A549 (cell line): ENCODE results near the gene C6. TPM values are rescaled to one million over a fixed set of nuclear protein-coding genes. Genes with fewer than 3 reads are reported as not detected.

Experiments
- ATAC-seq, 2 experiments: fragments of 200-7000 bp in 1 of 2; fragments of >200 bp in 1 of 2; cut with Nextera tagmentation in 1 of 2; cut with Tn5 transposase in 1 of 2; 3 replicates each; pipeline versions ENCODE4 v1.8.0 to v1.9.1; 2018 to 2020; ENCODE audit warnings: mild to moderate bottlenecking in 1 of 2, moderate library complexity in 1 of 2
- CTCF ChIA-PET: fragments of 300-600 bp; sonication (Branson Sonifier 250); formaldehyde crosslinking; extraction: SDS; loops from one replicate; lab custom pipeline; 2021; ENCODE audit warnings: antibody characterized with exemption, inconsistent platforms; lab: Yijun Ruan, JAX
- POLR2A ChIA-PET: fragments of 350-600 bp; formaldehyde crosslinking; extraction: SDS; loops from one replicate; lab custom pipeline; 2021; ENCODE audit warnings: antibody characterized with exemption, inconsistent platforms; lab: Yijun Ruan, JAX
- DNase-seq, 2 experiments: peaks; one replicate each; pipeline versions ENCODE4 v3.0.0 to v3.0.0-alpha.2; 2011 to 2016; ENCODE audit warnings: low read depth in 1 of 2, low spot score in 1 of 2
- FAIRE-seq: peaks from 2 replicates; lab custom pipeline; 2011; peaks lifted over from hg19 to GRCh38; lab: Jason Lieb, UNC
- H3K27ac ChIP-seq, 2 experiments: fragments of >200 bp; sonication (Bioruptor Twin); formaldehyde crosslinking; 3 replicates each; pipeline ENCODE4 v1.5.1; 2016 to 2017
- H3K4me1 ChIP-seq: fragments of >200 bp; sonication (Bioruptor Twin); formaldehyde crosslinking; 3 replicates; pipeline ENCODE4 v1.6.1; 2016
- H3K4me2 ChIP-seq: fragments of >200 bp; sonication (Bioruptor Twin); formaldehyde crosslinking; 3 replicates; pipeline ENCODE4 v1.6.1; 2016
- H3K4me3 ChIP-seq: fragments of >200 bp; sonication (Bioruptor Twin); formaldehyde crosslinking; 3 replicates; pipeline ENCODE4 v1.5.1; 2016
- H3K9me3 ChIP-seq: fragments of >200 bp; sonication (Bioruptor Twin); formaldehyde crosslinking; 3 replicates; pipeline ENCODE4 v1.6.1; 2016
- BHLHE40 ChIP-seq: IDR thresholded peaks from 2 replicates; pipeline ENCODE4 v1.6.1; 2012; ENCODE audit warnings: low read depth, low read length, inconsistent platforms
- CBX8 ChIP-seq: fragments of 200-600 bp; sonication (generic); IDR thresholded peaks from 2 replicates; pipeline ENCODE4 v1.6.1; 2016
- EHF ChIP-seq: fragments of 250-450 bp; sonication (Bioruptor Pico); IDR thresholded peaks from 2 replicates; pipeline ENCODE4 v1.5.0; 2020; ENCODE audit warnings: mild to moderate bottlenecking
- EP300 ChIP-seq, 2 experiments: fragments of >200 bp; sonication (Bioruptor Twin); formaldehyde crosslinking; IDR thresholded peaks; 2 replicates in 1 of 2; 3 replicates in 1 of 2; pipeline ENCODE4 v1.6.1; 2016 to 2017
- ESRRA ChIP-seq: fragments of 150-350 bp; IDR thresholded peaks from 2 replicates; pipeline ENCODE4 v1.6.1; 2014; ENCODE audit warnings: mild to moderate bottlenecking, low read length, borderline replicate concordance
- FOSB ChIP-seq: fragments of 250-450 bp; sonication (Bioruptor Pico); IDR thresholded peaks from 2 replicates; pipeline ENCODE4 v1.5.0; 2020; ENCODE audit warnings: mild to moderate bottlenecking, moderate library complexity
- GATA3 ChIP-seq: IDR thresholded peaks from 2 replicates; pipeline ENCODE4 v1.6.1; 2012; ENCODE audit warnings: borderline replicate concordance
- HDAC2 ChIP-seq: fragments of 200-600 bp; sonication (generic); IDR thresholded peaks from 2 replicates; pipeline ENCODE4 v1.6.1; 2016
- HOXA7 ChIP-seq: fragments of 250-450 bp; sonication (Bioruptor Pico); IDR thresholded peaks from 2 replicates; pipeline ENCODE4 v1.5.0; 2020; ENCODE audit warnings: mild to moderate bottlenecking, moderate library complexity
- HOXB13 ChIP-seq: fragments of 250-450 bp; sonication (Bioruptor Pico); IDR thresholded peaks from 2 replicates; pipeline ENCODE4 v1.5.0; 2020; ENCODE audit warnings: low read depth, mild to moderate bottlenecking, moderate library complexity
- HOXB5 ChIP-seq: fragments of 250-450 bp; sonication (Bioruptor Pico); IDR thresholded peaks from 2 replicates; pipeline ENCODE4 v1.5.0; 2020; ENCODE audit warnings: mild to moderate bottlenecking, moderate library complexity
- JUN ChIP-seq, 2 experiments: fragments of >200 bp; sonication (Bioruptor Twin); formaldehyde crosslinking; IDR thresholded peaks; 2 replicates in 1 of 2; 3 replicates in 1 of 2; pipeline ENCODE4 v1.6.1; 2016 to 2017
- KDM1A ChIP-seq: fragments of 200-600 bp; sonication (generic); IDR thresholded peaks from 2 replicates; pipeline ENCODE4 v1.6.1; 2016; ENCODE audit warnings: low read depth, mild to moderate bottlenecking
- NPAS2 ChIP-seq: fragments of 250-450 bp; sonication (Bioruptor Pico); IDR thresholded peaks from 2 replicates; pipeline ENCODE4 v1.8.0; 2022; ENCODE audit warnings: mild to moderate bottlenecking, moderate library complexity, borderline replicate concordance
- POLR2AphosphoS2 ChIP-seq: conservative IDR thresholded peaks from 2 replicates; pipeline ENCODE4 v1.6.1; 2012; ENCODE audit warnings: low read length, improper control_type of control experiment, inconsistent platforms
- RCOR1 ChIP-seq: fragments of 150-350 bp; IDR thresholded peaks from 2 replicates; pipeline ENCODE4 v1.6.1; 2014; ENCODE audit warnings: antibody characterized with exemption, low read length, low read depth
- RFX5 ChIP-seq: fragments of 450-650 bp; IDR thresholded peaks from 2 replicates; pipeline ENCODE4 v1.7.1; 2014; ENCODE audit warnings: antibody characterized with exemption, mild to moderate bottlenecking, moderate library complexity
- SREBF2 ChIP-seq: fragments of 450-650 bp; IDR thresholded peaks from 2 replicates; pipeline ENCODE4 v1.6.1; 2014; ENCODE audit warnings: mild to moderate bottlenecking, moderate library complexity
- TFCP2L1 ChIP-seq: fragments of 250-450 bp; sonication (Bioruptor Pico); IDR thresholded peaks from 2 replicates; pipeline ENCODE4 v1.5.0; 2021; ENCODE audit warnings: mild to moderate bottlenecking
- TP53 ChIP-seq: fragments of 250-450 bp; sonication (Bioruptor Pico); IDR thresholded peaks from 2 replicates; pipeline ENCODE4 v1.5.0; 2021; ENCODE audit warnings: mild to moderate bottlenecking, moderate library complexity
- ZFP36 ChIP-seq: fragments of 450-650 bp; IDR thresholded peaks from 2 replicates; pipeline ENCODE4 v1.6.1; 2014; ENCODE audit warnings: borderline replicate concordance; ENCODE audit not compliant: partially characterized antibody
- ZNF302 ChIP-seq: fragments of 250-450 bp; sonication (Bioruptor Pico); IDR thresholded peaks from 2 replicates; pipeline ENCODE4 v1.9.0; 2021; ENCODE audit warnings: inconsistent platforms, mild to moderate bottlenecking, moderate library complexity
- ZSCAN20 ChIP-seq: fragments of 250-450 bp; sonication (Bioruptor Pico); IDR thresholded peaks from 2 replicates; pipeline ENCODE4 v1.8.0; 2022; ENCODE audit warnings: mild to moderate bottlenecking, moderate library complexity
- WGBS: methylation state at CpG from one replicate; pipeline ENCODE4 v1.1.6; 2017; ENCODE audit errors: missing lambda C conversion rate; 5-methylcytosine and 5-hydroxymethylcytosine counted together
- polyA plus RNA-seq, 4 experiments: library from polyadenylated mRNA; depleted of rRNA in 3 of 4; stranded (reverse); fragments of >200 nt; fragmentation: RNase III in 1 of 4; extraction: RNeasy Plus Mini Kit Qiagen cat#74134 plus additional on column Dnase treatment in 1 of 4; gene quantifications; 2 replicates in 3 of 4; 3 replicates in 1 of 4; pipeline ENCODE4 v1.2.3, GENCODE V29; 2011 to 2017
- TF ChIP-seq, protein P1 (sequence below): IDR thresholded peaks from 2 replicates; pipeline ENCODE4 v1.6.1; 2012
- TF ChIP-seq, protein P2 (sequence below): IDR thresholded peaks from 2 replicates; pipeline ENCODE4 v1.6.1; 2012; ENCODE audit warnings: low read depth, borderline replicate concordance
- TF ChIP-seq, protein P3 (sequence below): fragments of >200 bp; sonication (Bioruptor Twin); formaldehyde crosslinking; IDR thresholded peaks from 3 replicates; pipeline ENCODE4 v1.6.1; 2016

Gene C6
- polyA plus RNA-seq, 2 of the 4 experiments (the other 2 are of a cell fraction) = not detected

DNA sequence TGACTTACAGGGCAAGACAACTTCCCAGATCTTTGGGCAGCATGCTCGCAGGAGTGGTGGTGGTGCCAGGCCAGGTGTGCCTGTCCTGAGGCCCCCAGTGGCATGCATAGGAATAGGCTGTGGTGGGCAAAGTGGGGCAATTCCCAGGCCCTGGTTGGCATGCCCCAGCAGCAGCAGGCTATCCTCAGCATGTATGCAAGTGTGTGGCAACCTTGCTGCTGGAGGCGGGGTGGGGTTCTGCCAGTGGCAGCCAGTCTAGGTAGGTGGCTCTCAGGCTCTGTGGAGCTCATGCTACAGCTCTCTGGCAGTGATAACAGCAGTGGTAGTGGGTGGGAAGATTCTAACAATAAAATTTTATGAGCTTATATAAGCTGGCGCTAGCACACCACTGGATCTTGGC, 27.7 kb upstream of the C6 start:
- POLR2A ChIA-PET = no interaction called here
- 37% methylated on average over 3 of the region's 3 CpGs for WGBS
- Histone ChIP-seq H3K27ac (no peak overlapping the region), H3K4me2 (no peak overlapping the region), H3K4me1 (no peaks in the 10 kb centered on the region), H3K4me3 (no peak overlapping the region), H3K9me3 (no peaks in the 10 kb centered on the region)
- no peak for DNase-seq
- ATAC-seq = no peak
- no peak for TF ChIP-seq HOXA7
- no peak for TF ChIP-seq ZSCAN20 (CRISPR knock-in tag)
- TF ChIP-seq KDM1A = no peak
- TF ChIP-seq HDAC2 = no peak
- TF ChIP-seq GATA3 = no peak
- no peak for TF ChIP-seq HOXB5 (CRISPR knock-in tag)
- no peak for TF ChIP-seq RFX5
- no peak for TF ChIP-seq CBX8
- no peak for TF ChIP-seq EHF
- no peak for TF ChIP-seq ZNF302 (CRISPR knock-in tag)
- TF ChIP-seq, protein P1, sequence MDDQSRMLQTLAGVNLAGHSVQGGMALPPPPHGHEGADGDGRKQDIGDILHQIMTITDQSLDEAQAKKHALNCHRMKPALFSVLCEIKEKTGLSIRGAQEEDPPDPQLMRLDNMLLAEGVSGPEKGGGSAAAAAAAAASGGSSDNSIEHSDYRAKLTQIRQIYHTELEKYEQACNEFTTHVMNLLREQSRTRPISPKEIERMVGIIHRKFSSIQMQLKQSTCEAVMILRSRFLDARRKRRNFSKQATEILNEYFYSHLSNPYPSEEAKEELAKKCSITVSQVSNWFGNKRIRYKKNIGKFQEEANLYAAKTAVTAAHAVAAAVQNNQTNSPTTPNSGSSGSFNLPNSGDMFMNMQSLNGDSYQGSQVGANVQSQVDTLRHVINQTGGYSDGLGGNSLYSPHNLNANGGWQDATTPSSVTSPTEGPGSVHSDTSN = no peak
- no peak for TF ChIP-seq EP300 (IDR thresholded peaks at IDR 0.05)
- TF ChIP-seq TFCP2L1 = no peak
- TF ChIP-seq, protein P2, sequence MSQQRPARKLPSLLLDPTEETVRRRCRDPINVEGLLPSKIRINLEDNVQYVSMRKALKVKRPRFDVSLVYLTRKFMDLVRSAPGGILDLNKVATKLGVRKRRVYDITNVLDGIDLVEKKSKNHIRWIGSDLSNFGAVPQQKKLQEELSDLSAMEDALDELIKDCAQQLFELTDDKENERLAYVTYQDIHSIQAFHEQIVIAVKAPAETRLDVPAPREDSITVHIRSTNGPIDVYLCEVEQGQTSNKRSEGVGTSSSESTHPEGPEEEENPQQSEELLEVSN = no peak
- no peak for TF ChIP-seq ZFP36
- TF ChIP-seq BHLHE40 = no peak
- no peak for TF ChIP-seq JUN (IDR thresholded peaks at IDR 0.05)
- no peak for TF ChIP-seq TP53 (CRISPR knock-in tag)
- TF ChIP-seq ESRRA = no peak
- TF ChIP-seq, all 56 proteins: peak for 0
- no peak for FAIRE-seq
- CTCF ChIA-PET = interaction anchor here (1.2 kb wide), 1 partner anchor 29 kb away, joined by 3 read pairs; no protein-coding TSS in a partner anchor

DNA sequence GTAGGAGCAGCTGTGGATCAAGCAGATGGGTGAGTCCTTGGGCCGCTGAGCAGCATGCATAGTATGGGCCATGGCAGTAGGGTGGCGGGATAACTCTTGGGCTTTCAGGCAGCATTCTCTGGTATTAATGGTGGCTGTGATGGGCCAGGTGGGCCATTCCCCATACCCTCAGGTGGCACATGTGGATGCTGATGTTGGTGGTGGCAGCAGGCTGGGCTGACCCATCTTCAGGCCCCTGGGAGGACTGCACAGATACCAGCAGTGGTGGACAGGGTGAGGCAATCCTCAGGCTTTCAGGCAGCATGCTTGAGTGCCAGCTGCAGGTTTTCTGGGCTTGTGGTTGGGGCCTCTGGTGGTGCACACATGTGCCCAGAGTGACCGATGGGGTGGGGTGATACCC, 27.1 kb upstream of the C6 start:
- no peak for DNase-seq
- H3K4me3 ChIP-seq = no peak overlapping the region
- no peak for ATAC-seq
- H3K27ac ChIP-seq = no peak overlapping the region
- H3K4me1 ChIP-seq = no peaks in the 10 kb centered on the region
- WGBS = 56% methylated on average over 2 of the region's 3 CpGs
- ChIA-PET CTCF (interaction anchor here (1.2 kb wide), 1 partner anchor 30 kb away, joined by 3 read pairs; no protein-coding TSS in a partner anchor), POLR2A (no interaction called here)
- no peak overlapping the region for H3K4me2 ChIP-seq
- FAIRE-seq = no peak
- TF ChIP-seq POLR2AphosphoS2 (no peak), HDAC2 (no peak), BHLHE40 (no peak), NPAS2 (no peak), SREBF2 (no peak), TP53 (CRISPR knock-in tag) (no peak), JUN (IDR thresholded peaks at IDR 0.05) (no peak), TFCP2L1 (no peak), RCOR1 (no peak), HOXB13 (CRISPR knock-in tag) (no peak), FOSB (CRISPR knock-in tag) (no peak)
- TF ChIP-seq, protein P3, sequence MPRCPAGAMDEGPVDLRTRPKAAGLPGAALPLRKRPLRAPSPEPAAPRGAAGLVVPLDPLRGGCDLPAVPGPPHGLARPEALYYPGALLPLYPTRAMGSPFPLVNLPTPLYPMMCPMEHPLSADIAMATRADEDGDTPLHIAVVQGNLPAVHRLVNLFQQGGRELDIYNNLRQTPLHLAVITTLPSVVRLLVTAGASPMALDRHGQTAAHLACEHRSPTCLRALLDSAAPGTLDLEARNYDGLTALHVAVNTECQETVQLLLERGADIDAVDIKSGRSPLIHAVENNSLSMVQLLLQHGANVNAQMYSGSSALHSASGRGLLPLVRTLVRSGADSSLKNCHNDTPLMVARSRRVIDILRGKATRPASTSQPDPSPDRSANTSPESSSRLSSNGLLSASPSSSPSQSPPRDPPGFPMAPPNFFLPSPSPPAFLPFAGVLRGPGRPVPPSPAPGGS = no peak
- TF ChIP-seq, protein P2 = no peak
- H3K9me3 ChIP-seq = no peaks in the 10 kb centered on the region
